IMR-90 (cell line): ENCODE measurements around the gene ZFYVE28. TPM values are rescaled to one million over a fixed set of nuclear protein-coding genes. Genes with fewer than 3 reads are reported as not detected.

Experiments
- ATAC-seq: fragments of 200-7000 bp; cut with Tn5 transposase; 2 replicates; pipeline ENCODE4 v1.9.1; 2020; ENCODE audit warnings: low read depth, mild to moderate bottlenecking, moderate library complexity
- BruUV-seq: library from RNA; stranded (reverse); fragments of 400-500 nt; replicated peaks from 2 replicates; lab custom pipeline; 2021; lab: Mats Ljungman, UMichigan
- CTCF ChIA-PET: fragments of 300-600 bp; formaldehyde crosslinking; extraction: SDS; loops from one replicate; lab custom pipeline; 2021; ENCODE audit warnings: antibody characterized with exemption; lab: Yijun Ruan, JAX
- POLR2A ChIA-PET: fragments of 300-600 bp; sonication (Branson Sonifier 250); formaldehyde crosslinking; loops from one replicate; lab custom pipeline; 2022; ENCODE audit warnings: antibody characterized with exemption; ENCODE audit not compliant: unreplicated experiment; lab: Charles Lee
- DNase-seq: peaks from one replicate; pipeline ENCODE4 v3.0.0; 2013
- H2AFZ ChIP-seq: replicated peaks from 2 replicates; pipeline ENCODE3; 2013; ENCODE audit warnings: low read length, mild to moderate bottlenecking; ENCODE audit not compliant: poor library complexity
- H2AK5ac ChIP-seq: 2 replicates; pipeline ENCODE4 v1.6.1; 2013; ENCODE audit warnings: low read depth, low read length, inconsistent platforms
- H2AK9ac ChIP-seq: replicated peaks from 2 replicates; pipeline ENCODE3; 2013; ENCODE audit warnings: mild to moderate bottlenecking, low read depth, low read length, moderate library complexity; ENCODE audit not compliant: poor library complexity
- H2BK120ac ChIP-seq: 2 replicates; pipeline ENCODE4 v1.6.1; 2013; ENCODE audit warnings: low read depth, low read length, inconsistent platforms
- H2BK15ac ChIP-seq: 3 replicates; pipeline ENCODE4 v1.6.1; 2013; ENCODE audit warnings: low read depth, low read length, inconsistent platforms
- H2BK20ac ChIP-seq: 2 replicates; pipeline ENCODE4 v1.6.1; 2013; ENCODE audit warnings: low read depth, mild to moderate bottlenecking, inconsistent platforms, low read length, moderate library complexity
- H2BK5ac ChIP-seq: 2 replicates; pipeline ENCODE4 v1.6.1; 2013; ENCODE audit warnings: mild to moderate bottlenecking, low read depth, low read length, inconsistent platforms; ENCODE audit not compliant: poor library complexity, severe bottlenecking
- H3K14ac ChIP-seq: replicated peaks from 2 replicates; pipeline ENCODE4 v1.6.1; 2013; ENCODE audit warnings: low read depth, low read length, inconsistent platforms
- H3K18ac ChIP-seq: 2 replicates; pipeline ENCODE4 v1.6.1; 2013; ENCODE audit warnings: low read depth, low read length, control low read depth
- H3K23ac ChIP-seq: 2 replicates; pipeline ENCODE4 v1.6.1; 2013; ENCODE audit warnings: low read depth, low read length, inconsistent platforms
- H3K27ac ChIP-seq: 2 replicates; pipeline ENCODE4 v1.5.1; 2013; ENCODE audit warnings: mild to moderate bottlenecking, control low read depth, low read length; ENCODE audit not compliant: insufficient read depth
- H3K27me3 ChIP-seq: 2 replicates; pipeline ENCODE4 v1.6.1; 2013; ENCODE audit warnings: low read length; ENCODE audit not compliant: control insufficient read depth, insufficient read depth
- H3K36me3 ChIP-seq: 2 replicates; pipeline ENCODE4 v1.6.1; 2013; ENCODE audit warnings: low read length, mixed read lengths; ENCODE audit not compliant: control insufficient read depth, insufficient read depth
- H3K4ac ChIP-seq: 2 replicates; pipeline ENCODE4 v1.6.1; 2013; ENCODE audit warnings: low read depth, low read length, inconsistent platforms
- H3K4me1 ChIP-seq: 2 replicates; pipeline ENCODE4 v1.6.1; 2013; ENCODE audit warnings: low read length, mixed read lengths; ENCODE audit not compliant: control insufficient read depth, insufficient read depth
- H3K4me2 ChIP-seq: 2 replicates; pipeline ENCODE4 v1.6.1; 2013; ENCODE audit warnings: low read depth, mild to moderate bottlenecking, control low read depth, low read length, moderate library complexity
- H3K4me3 ChIP-seq: 2 replicates; pipeline ENCODE4 v1.5.1; 2013; ENCODE audit warnings: low read depth, mild to moderate bottlenecking, control low read depth, low read length, moderate library complexity; ENCODE audit not compliant: insufficient read depth
- H3K56ac ChIP-seq: 2 replicates; pipeline ENCODE4 v1.6.1; 2013; ENCODE audit warnings: low read length, inconsistent platforms; ENCODE audit not compliant: insufficient read depth; ENCODE audit errors: extremely low read depth
- H3K79me1 ChIP-seq, 2 experiments: 2 replicates each; pipeline ENCODE4 v1.6.1; 2013; ENCODE audit warnings: low read length in 2 of 2, inconsistent platforms in 1 of 2, low read depth in 1 of 2
- H3K9ac ChIP-seq: 2 replicates; pipeline ENCODE4 v1.6.1; 2013; ENCODE audit warnings: low read depth, low read length, control low read depth
- H3K9me1 ChIP-seq: 2 replicates; pipeline ENCODE4 v1.6.1; 2013; ENCODE audit warnings: low read length, inconsistent platforms; ENCODE audit not compliant: insufficient read depth
- H3K9me3 ChIP-seq: 2 replicates; pipeline ENCODE4 v1.6.1; 2013; ENCODE audit warnings: low read length; ENCODE audit not compliant: control insufficient read depth, insufficient read depth
- H4K20me1 ChIP-seq: 2 replicates; pipeline ENCODE4 v1.6.1; 2013; ENCODE audit warnings: low read length, inconsistent platforms; ENCODE audit not compliant: insufficient read depth
- H4K5ac ChIP-seq: 2 replicates; pipeline ENCODE4 v1.6.1; 2013; ENCODE audit warnings: mild to moderate bottlenecking, low read depth, low read length, control low read depth
- H4K8ac ChIP-seq, 2 experiments: 2 replicates each; pipeline ENCODE4 v1.6.1; 2013; ENCODE audit warnings: low read depth in 2 of 2, low read length in 2 of 2, control low read depth in 1 of 2, inconsistent platforms in 1 of 2
- H4K91ac ChIP-seq: 2 replicates; pipeline ENCODE4 v1.6.1; 2013; ENCODE audit warnings: low read depth, low read length, inconsistent platforms; ENCODE audit not compliant: insufficient read depth
- BHLHE40 ChIP-seq: fragments of 150-350 bp; IDR thresholded peaks from 2 replicates; pipeline ENCODE4 v1.6.1; 2016; ENCODE audit warnings: mild to moderate bottlenecking, low read depth, low read length
- CEBPB ChIP-seq: IDR thresholded peaks from 2 replicates; pipeline ENCODE4 v1.6.1; 2012; ENCODE audit warnings: low read depth, low read length, improper control_type of control experiment
- ELK1 ChIP-seq: fragments of 150-350 bp; IDR thresholded peaks from 2 replicates; pipeline ENCODE4 v1.6.1; 2016; ENCODE audit warnings: low read depth, mild to moderate bottlenecking, low read length, moderate library complexity, borderline replicate concordance
- FOS ChIP-seq: fragments of 150-350 bp; IDR thresholded peaks from 2 replicates; pipeline ENCODE4 v1.6.1; 2016; ENCODE audit warnings: low read depth, low read length
- MAZ ChIP-seq: IDR thresholded peaks from 2 replicates; pipeline ENCODE4 v1.6.1; 2012; ENCODE audit warnings: low read depth, mild to moderate bottlenecking, low read length, improper control_type of control experiment, moderate library complexity, borderline replicate concordance
- MXI1 ChIP-seq: IDR thresholded peaks from 2 replicates; pipeline ENCODE4 v1.6.1; 2012; ENCODE audit warnings: low read depth, mild to moderate bottlenecking, low read length, moderate library complexity, borderline replicate concordance
- NFE2L2 ChIP-seq: fragments of 150-350 bp; IDR thresholded peaks from 2 replicates; pipeline ENCODE4 v1.6.1; 2016; ENCODE audit warnings: low read depth, mild to moderate bottlenecking, low read length
- SMC3 ChIP-seq: fragments of 150-350 bp; IDR thresholded peaks from 2 replicates; pipeline ENCODE4 v1.6.1; 2016; ENCODE audit warnings: low read depth, mild to moderate bottlenecking, antibody characterized with exemption, low read length, moderate library complexity
- USF2 ChIP-seq: fragments of 150-350 bp; IDR thresholded peaks from 2 replicates; pipeline ENCODE4 v1.6.1; 2017; ENCODE audit warnings: mild to moderate bottlenecking, antibody characterized with exemption, low read length, low read depth
- WGBS, 2 experiments: methylation state at CpG; one replicate each; pipeline versions ENCODE4 v1.1.5 to v1.1.7; 2013; ENCODE audit warnings: missing lambda C conversion rate in 2 of 2; ENCODE audit not compliant: insufficient read length in 1 of 2; ENCODE audit errors: extremely low coverage in 2 of 2; 5-methylcytosine and 5-hydroxymethylcytosine counted together
- dilution Hi-C: fragments of 300-500 bp; cut with HindIII; formaldehyde crosslinking; loops from one replicate; pipeline ENCODE4 v1.14.3; 2018; ENCODE audit warnings: low sequenced_read_pairs; ENCODE audit not compliant: unreplicated experiment
- in situ Hi-C: fragments of 300-500 bp; cut with MboI; formaldehyde crosslinking; loops from 3 replicates; pipeline ENCODE4 v1.14.3; 2019; ENCODE audit warnings: low sequenced_read_pairs, inconsistent platforms, mixed read lengths
- intact Hi-C: fragments of 100-400 bp; cut with micrococcal nuclease; formaldehyde crosslinking; loops from 2 replicates; pipeline ENCODE4 v1.10.0; 2022
- polyA plus RNA-seq, 3 experiments: library from polyadenylated mRNA; depleted of rRNA; stranded (reverse); fragments of >200 nt; gene quantifications; 2 replicates each; pipeline ENCODE4 v1.2.3, GENCODE V29; 2012; ENCODE audit warnings: low replicate concordance in 1 of 3
- total RNA-seq: library from RNA; depleted of rRNA; stranded (reverse); fragments of >200 nt; gene quantifications from 2 replicates; pipeline ENCODE4 v1.2.3, GENCODE V29; 2012

Gene ZFYVE28
- total and polyA plus RNA-seq, 2 of the 4 experiments (the other 2 are of a cell fraction): 0.36 to 1.2 TPM

GRCh38 chr4:2415213-2415612, 3.2 kb downstream of the ZFYVE28 start:
- dilution Hi-C loops: no loop called here
- H2BK15ac ChIP-seq: no peak overlapping the region
- no peak overlapping the region for H3K14ac ChIP-seq
- POLR2A ChIA-PET: no interaction called here
- no peak overlapping the region for H3K23ac ChIP-seq
- peaks cover 43% of the 10 kb centered on the region for H3K27me3 ChIP-seq
- H2AK9ac ChIP-seq: no peak overlapping the region
- H2AK5ac ChIP-seq: no peak overlapping the region
- H3K18ac ChIP-seq: no peak overlapping the region
- intact Hi-C loops: loop anchor here (10.0 kb wide), 1 partner anchor 150 kb away; the partner anchor contains the start of gene MXD4
- peaks cover 14% of the 10 kb centered on the region for H3K9me1 ChIP-seq
- no CpG with 5 or more reads among the region's 3 CpGs for WGBS, 2 experiments
- peaks cover 17% of the 10 kb centered on the region for H3K4me1 ChIP-seq
- H3K4me2 ChIP-seq: no peak overlapping the region
- H3K4ac ChIP-seq: no peak overlapping the region
- no peak overlapping the region for H3K9ac ChIP-seq
- peaks cover 0 to 3% of the 10 kb centered on the region in 2 experiments; a peak in 1 of 4 replicates for H3K79me1 ChIP-seq
- DNase-seq: no peak
- no peak overlapping the region for H2BK20ac ChIP-seq
- H3K4me3 ChIP-seq: no peak overlapping the region
- BruUV-seq: no TSS peak
- no peak overlapping the region for H2BK5ac ChIP-seq
- H3K9me3 ChIP-seq: no peaks in the 10 kb centered on the region
- in situ Hi-C loops: no loop called here
- H3K56ac ChIP-seq: no peak overlapping the region
- H3K36me3 ChIP-seq: no peaks in the 10 kb centered on the region
- no peak overlapping the region for H4K8ac ChIP-seq
- H4K20me1 ChIP-seq: no peaks in the 10 kb centered on the region
- no peak overlapping the region for H2AFZ ChIP-seq
- no peak overlapping the region for H4K5ac ChIP-seq
- CTCF ChIA-PET: interaction anchor here (0.6 to 1.3 kb wide), 2 partner anchors 22 to 65 kb away, joined by 3 to 5 read pairs; no protein-coding TSS in a partner anchor
- no peak for ATAC-seq
- TF ChIP-seq SMC3 (no peak), FOS (no peak), MAZ (no peak), ELK1 (no peak), BHLHE40 (no peak), NFE2L2 (no peak), USF2 (no peak), CEBPB (no peak), MXI1 (no peak)
- H2BK120ac ChIP-seq: no peak overlapping the region
- H3K27ac ChIP-seq: no peak overlapping the region
- no peak overlapping the region for H4K91ac ChIP-seq
